HepG2 (cell line): Measurements from ENCODE around the gene EMC9. TPM values are rescaled to one million over a fixed set of nuclear protein-coding genes. Genes with fewer than 3 reads are reported as not detected.
A peak's percentile ranks its signal among the peaks of the same experiment; 100 is the strongest.

Experiments
- BRCA1 ChIP-seq: sonication (generic); formaldehyde crosslinking; IDR thresholded peaks from 2 replicates; pipeline ENCODE4 v1.4.0; 2020; ENCODE audit warnings: missing genetic modification reagents
- CBX2 ChIP-seq, 2 experiments: fragments of 200-600 bp in 1 of 2; sonication (generic); formaldehyde crosslinking in 1 of 2; IDR thresholded peaks; 2 replicates each; pipeline versions ENCODE4 v1.7.0 to v1.8.1; 2018 to 2022; ENCODE audit warnings: low read depth in 2 of 2, low read length in 1 of 2, mild to moderate bottlenecking in 1 of 2, missing genetic modification reagents in 1 of 2
- HES4 ChIP-seq: sonication (generic); formaldehyde crosslinking; IDR thresholded peaks from 2 replicates; pipeline ENCODE4 v1.9.0; 2021; ENCODE audit warnings: mild to moderate bottlenecking, missing genetic modification reagents, borderline replicate concordance
- HMG20A ChIP-seq: IDR thresholded peaks from 2 replicates; pipeline ENCODE4 v1.6.1; 2016; ENCODE audit warnings: borderline replicate concordance
- IRF2 ChIP-seq: IDR thresholded peaks from 2 replicates; pipeline ENCODE4 v1.6.1; 2018; ENCODE audit warnings: missing genetic modification reagents, missing compliant biosample characterization
- MAZ ChIP-seq, 2 experiments: sonication (generic) in 1 of 2; formaldehyde crosslinking in 1 of 2; IDR thresholded peaks; 2 replicates each; pipeline versions ENCODE4 v1.5.0 to v1.6.1; 2012 to 2020; ENCODE audit warnings: low read depth in 2 of 2, mild to moderate bottlenecking in 2 of 2, borderline replicate concordance in 1 of 2, improper control_type of control experiment in 1 of 2, low read length in 1 of 2, missing genetic modification reagents in 1 of 2, moderate library complexity in 1 of 2
- NFIB ChIP-seq: sonication (generic); formaldehyde crosslinking; IDR thresholded peaks from 2 replicates; pipeline ENCODE4 v1.9.0; 2021; ENCODE audit warnings: missing genetic modification reagents, mild to moderate bottlenecking, borderline replicate concordance
- REL ChIP-seq: sonication (generic); formaldehyde crosslinking; conservative IDR thresholded peaks from 2 replicates; pipeline ENCODE4 v1.8.0; 2022; ENCODE audit warnings: mild to moderate bottlenecking, missing genetic modification reagents, moderate library complexity
- TBL1XR1 ChIP-seq: fragments of 150-350 bp; IDR thresholded peaks from 2 replicates; pipeline ENCODE4 v1.6.1; 2014; ENCODE audit warnings: borderline replicate concordance, low read length; ENCODE audit not compliant: partially characterized antibody
- TOPORS ChIP-seq: sonication (generic); formaldehyde crosslinking; IDR thresholded peaks from 2 replicates; pipeline ENCODE4 v1.8.0; 2023; ENCODE audit warnings: mild to moderate bottlenecking, missing genetic modification reagents
- YY1 ChIP-seq: IDR thresholded peaks from 2 replicates; pipeline ENCODE4 v1.6.1; 2011; ENCODE audit warnings: low read length, low read depth, moderate library complexity, mild to moderate bottlenecking; ENCODE audit not compliant: insufficient read depth, insufficient replicate concordance
- ZNF20 ChIP-seq: sonication (generic); formaldehyde crosslinking; IDR thresholded peaks from 2 replicates; pipeline ENCODE4 v1.4.0; 2020; ENCODE audit warnings: mild to moderate bottlenecking, moderate library complexity, missing genetic modification reagents
- ZNF224 ChIP-seq: sonication (generic); formaldehyde crosslinking; IDR thresholded peaks from 2 replicates; pipeline ENCODE4 v1.5.0; 2020; ENCODE audit warnings: mild to moderate bottlenecking, missing genetic modification reagents
- ZNF547 ChIP-seq: sonication (generic); formaldehyde crosslinking; IDR thresholded peaks from 2 replicates; pipeline ENCODE4 v1.5.1; 2020; ENCODE audit warnings: mild to moderate bottlenecking, missing genetic modification reagents
- ZSCAN12 ChIP-seq: sonication (generic); formaldehyde crosslinking; IDR thresholded peaks from 2 replicates; pipeline ENCODE4 v1.9.0; 2021; ENCODE audit warnings: mild to moderate bottlenecking, missing genetic modification reagents
- polyA plus RNA-seq, 8 experiments: library from polyadenylated mRNA; depleted of rRNA in 3 of 8; stranded (reverse) in 7 of 8; unstranded in 1 of 8; fragments of >200 nt; fragmentation: Illumina TruSeq in 4 of 8; extraction: Trizol in 4 of 8; gene quantifications; 2 replicates each; pipeline versions ENCODE4 v1.2.1 to v1.2.3, GENCODE V29; 2011 to 2016; ENCODE audit warnings: low read depth in 4 of 8, missing spikeins in 1 of 8, mixed read lengths in 1 of 8; ENCODE audit not compliant: insufficient read depth in 1 of 8
- total RNA-seq, 5 experiments: library from RNA; depleted of rRNA; stranded (reverse); fragments of >200 nt; fragmentation: Illumina TruSeq; extraction: Trizol; gene quantifications; 2 replicates each; pipeline ENCODE4 v1.2.3, GENCODE V29; 2016; ENCODE audit warnings: low read depth in 1 of 5
- TF ChIP-seq, protein P1 (sequence below): sonication (generic); formaldehyde crosslinking; IDR thresholded peaks from 2 replicates; pipeline ENCODE4 v1.4.0; 2020; ENCODE audit warnings: missing genetic modification reagents, mild to moderate bottlenecking, borderline replicate concordance
- TF ChIP-seq, protein P2 (sequence below): sonication (generic); formaldehyde crosslinking; IDR thresholded peaks from 2 replicates; pipeline ENCODE4 v1.4.0; 2020; ENCODE audit warnings: missing genetic modification reagents, borderline replicate concordance
- TF ChIP-seq, protein P3 (sequence below): sonication (generic); formaldehyde crosslinking; IDR thresholded peaks from 2 replicates; pipeline ENCODE4 v1.9.0; 2022; ENCODE audit warnings: low read depth, missing genetic modification reagents

The EMC9 gene
- total and polyA plus RNA-seq, 2 of the 13 experiments (the other 11 are each of a cell fraction or from before 2014, with no cell fraction given), result 60.5 to 78.7 TPM

DNA sequence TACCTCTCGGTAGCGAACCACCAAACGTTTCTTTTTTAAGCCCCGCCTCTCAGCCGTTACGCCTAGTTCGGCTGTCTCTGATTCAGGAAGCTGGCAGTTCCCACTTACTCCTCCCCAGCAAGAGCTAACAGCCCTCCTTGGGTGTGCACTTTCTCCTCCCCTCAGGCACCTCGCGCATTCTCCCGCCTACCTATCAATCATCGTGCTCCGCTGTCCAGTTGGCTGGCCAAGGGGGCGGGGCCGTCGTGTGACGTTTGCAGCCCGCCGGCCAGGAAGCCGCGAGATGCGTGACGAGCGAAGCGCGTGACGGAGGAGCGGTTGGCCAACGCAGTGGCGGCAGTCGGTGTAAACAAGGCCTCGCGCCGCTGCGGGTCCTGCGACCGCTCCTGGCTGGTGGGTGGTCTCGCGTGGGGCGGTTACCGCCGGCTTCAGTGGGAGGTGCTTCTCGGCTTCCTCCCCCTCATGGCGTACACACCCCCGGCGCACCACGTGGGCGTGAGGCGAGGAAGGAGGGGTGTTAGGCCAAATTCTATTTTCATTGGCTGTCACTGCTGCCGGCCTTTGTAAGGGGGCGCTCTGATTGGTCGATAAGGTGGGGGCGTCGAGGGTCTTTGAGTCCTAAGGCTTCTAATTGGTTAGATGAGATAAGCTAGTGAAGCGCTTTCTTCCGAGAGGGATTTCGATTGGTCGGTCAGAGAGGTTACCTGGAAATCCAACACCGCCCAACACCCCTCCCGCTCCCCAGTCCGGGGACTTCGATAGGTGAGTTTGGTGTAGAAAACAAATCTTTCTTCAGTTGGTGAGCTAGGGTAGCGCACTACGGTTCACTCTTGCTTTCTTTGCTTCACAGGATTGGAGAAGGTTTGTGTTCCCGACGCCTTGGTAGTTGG, 26.6 kb downstream of the EMC9 start, which contains the start of the genes DCAF11 and NRL (continued):
- TF ChIP-seq, protein P1, sequence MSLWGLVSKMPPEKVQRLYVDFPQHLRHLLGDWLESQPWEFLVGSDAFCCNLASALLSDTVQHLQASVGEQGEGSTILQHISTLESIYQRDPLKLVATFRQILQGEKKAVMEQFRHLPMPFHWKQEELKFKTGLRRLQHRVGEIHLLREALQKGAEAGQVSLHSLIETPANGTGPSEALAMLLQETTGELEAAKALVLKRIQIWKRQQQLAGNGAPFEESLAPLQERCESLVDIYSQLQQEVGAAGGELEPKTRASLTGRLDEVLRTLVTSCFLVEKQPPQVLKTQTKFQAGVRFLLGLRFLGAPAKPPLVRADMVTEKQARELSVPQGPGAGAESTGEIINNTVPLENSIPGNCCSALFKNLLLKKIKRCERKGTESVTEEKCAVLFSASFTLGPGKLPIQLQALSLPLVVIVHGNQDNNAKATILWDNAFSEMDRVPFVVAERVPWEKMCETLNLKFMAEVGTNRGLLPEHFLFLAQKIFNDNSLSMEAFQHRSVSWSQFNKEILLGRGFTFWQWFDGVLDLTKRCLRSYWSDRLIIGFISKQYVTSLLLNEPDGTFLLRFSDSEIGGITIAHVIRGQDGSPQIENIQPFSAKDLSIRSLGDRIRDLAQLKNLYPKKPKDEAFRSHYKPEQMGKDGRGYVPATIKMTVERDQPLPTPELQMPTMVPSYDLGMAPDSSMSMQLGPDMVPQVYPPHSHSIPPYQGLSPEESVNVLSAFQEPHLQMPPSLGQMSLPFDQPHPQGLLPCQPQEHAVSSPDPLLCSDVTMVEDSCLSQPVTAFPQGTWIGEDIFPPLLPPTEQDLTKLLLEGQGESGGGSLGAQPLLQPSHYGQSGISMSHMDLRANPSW, result no peak; the same call in 1 of the 2 replicates
- TF ChIP-seq ZNF20 (CRISPR knock-in tag), result 0 out of 2 replicates have a peak, but pooled peaks have one; percentile 13
- no peak; the same call in 1 of the 2 replicates for TF ChIP-seq ZSCAN12 (CRISPR knock-in tag)
- peak; percentile 88; the same call in 1 of the 2 replicates for TF ChIP-seq HES4 (CRISPR knock-in tag)
- no peak; the same call in 1 of the 2 replicates for TF ChIP-seq CBX2 (IDR thresholded peaks at IDR 0.05; ENCODE audit: low read depth, low read length)
- TF ChIP-seq CBX2 (CRISPR knock-in tag; IDR thresholded peaks at IDR 0.05; ENCODE audit: low read depth), result no peak
- no peak for TF ChIP-seq NFIB
- TF ChIP-seq IRF2 (CRISPR knock-in tag), result peak; percentile 97
- peak; percentile 94; the same call in 1 of the 2 replicates for TF ChIP-seq ZNF224 (CRISPR knock-in tag)
- TF ChIP-seq HMG20A (CRISPR knock-in tag), result no peak; the same call in 1 of the 2 replicates
- peak; percentile 100 for TF ChIP-seq TOPORS (CRISPR knock-in tag)
- no peak for TF ChIP-seq REL (CRISPR knock-in tag)
- peak; percentile 84 for TF ChIP-seq YY1
- peak; percentile 74; the same call in 1 of the 2 replicates for TF ChIP-seq BRCA1
- TF ChIP-seq TBL1XR1, result peak; percentile 4
- TF ChIP-seq, protein P2, sequence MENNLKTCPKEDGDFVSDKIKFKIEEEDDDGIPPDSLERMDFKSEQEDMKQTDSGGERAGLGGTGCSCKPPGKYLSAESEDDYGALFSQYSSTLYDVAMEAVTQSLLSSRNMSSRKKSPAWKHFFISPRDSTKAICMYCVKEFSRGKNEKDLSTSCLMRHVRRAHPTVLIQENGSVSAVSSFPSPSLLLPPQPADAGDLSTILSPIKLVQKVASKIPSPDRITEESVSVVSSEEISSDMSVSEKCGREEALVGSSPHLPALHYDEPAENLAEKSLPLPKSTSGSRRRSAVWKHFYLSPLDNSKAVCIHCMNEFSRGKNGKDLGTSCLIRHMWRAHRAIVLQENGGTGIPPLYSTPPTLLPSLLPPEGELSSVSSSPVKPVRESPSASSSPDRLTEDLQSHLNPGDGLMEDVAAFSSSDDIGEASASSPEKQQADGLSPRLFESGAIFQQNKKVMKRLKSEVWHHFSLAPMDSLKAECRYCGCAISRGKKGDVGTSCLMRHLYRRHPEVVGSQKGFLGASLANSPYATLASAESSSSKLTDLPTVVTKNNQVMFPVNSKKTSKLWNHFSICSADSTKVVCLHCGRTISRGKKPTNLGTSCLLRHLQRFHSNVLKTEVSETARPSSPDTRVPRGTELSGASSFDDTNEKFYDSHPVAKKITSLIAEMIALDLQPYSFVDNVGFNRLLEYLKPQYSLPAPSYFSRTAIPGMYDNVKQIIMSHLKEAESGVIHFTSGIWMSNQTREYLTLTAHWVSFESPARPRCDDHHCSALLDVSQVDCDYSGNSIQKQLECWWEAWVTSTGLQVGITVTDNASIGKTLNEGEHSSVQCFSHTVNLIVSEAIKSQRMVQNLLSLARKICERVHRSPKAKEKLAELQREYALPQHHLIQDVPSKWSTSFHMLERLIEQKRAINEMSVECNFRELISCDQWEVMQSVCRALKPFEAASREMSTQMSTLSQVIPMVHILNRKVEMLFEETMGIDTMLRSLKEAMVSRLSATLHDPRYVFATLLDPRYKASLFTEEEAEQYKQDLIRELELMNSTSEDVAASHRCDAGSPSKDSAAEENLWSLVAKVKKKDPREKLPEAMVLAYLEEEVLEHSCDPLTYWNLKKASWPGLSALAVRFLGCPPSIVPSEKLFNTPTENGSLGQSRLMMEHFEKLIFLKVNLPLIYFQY (CRISPR knock-in tag), result peak; percentile 27; the same call in 1 of the 2 replicates
- peak; percentile 98 for TF ChIP-seq ZNF547
- TF ChIP-seq, protein P3, sequence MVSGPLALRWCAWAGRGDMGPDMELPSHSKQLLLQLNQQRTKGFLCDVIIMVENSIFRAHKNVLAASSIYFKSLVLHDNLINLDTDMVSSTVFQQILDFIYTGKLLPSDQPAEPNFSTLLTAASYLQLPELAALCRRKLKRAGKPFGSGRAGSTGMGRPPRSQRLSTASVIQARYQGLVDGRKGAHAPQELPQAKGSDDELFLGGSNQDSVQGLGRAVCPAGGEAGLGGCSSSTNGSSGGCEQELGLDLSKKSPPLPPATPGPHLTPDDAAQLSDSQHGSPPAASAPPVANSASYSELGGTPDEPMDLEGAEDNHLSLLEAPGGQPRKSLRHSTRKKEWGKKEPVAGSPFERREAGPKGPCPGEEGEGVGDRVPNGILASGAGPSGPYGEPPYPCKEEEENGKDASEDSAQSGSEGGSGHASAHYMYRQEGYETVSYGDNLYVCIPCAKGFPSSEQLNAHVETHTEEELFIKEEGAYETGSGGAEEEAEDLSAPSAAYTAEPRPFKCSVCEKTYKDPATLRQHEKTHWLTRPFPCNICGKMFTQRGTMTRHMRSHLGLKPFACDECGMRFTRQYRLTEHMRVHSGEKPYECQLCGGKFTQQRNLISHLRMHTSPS (CRISPR knock-in tag), result no peak; the same call in 1 of the 2 replicates
- TF ChIP-seq MAZ (IDR thresholded peaks at IDR 0.05; ENCODE audit: borderline replicate concordance, low read depth, low read length), result peak; percentile 83
- TF ChIP-seq MAZ (CRISPR knock-in tag; IDR thresholded peaks at IDR 0.05; ENCODE audit: low read depth), result peak; percentile 99
